ENCODE results near the gene PLK3. TPM values are rescaled to one million over a fixed set of nuclear protein-coding genes. Genes with fewer than 3 reads are reported as not detected.

PLK3 gene
- total and polyA plus RNA-seq, 9 of the 15 experiments (the other 6 are each of a cell fraction or from before 2014, with no cell fraction given) = 0.52 to 22.7 (median 11.0) TPM

DNA sequence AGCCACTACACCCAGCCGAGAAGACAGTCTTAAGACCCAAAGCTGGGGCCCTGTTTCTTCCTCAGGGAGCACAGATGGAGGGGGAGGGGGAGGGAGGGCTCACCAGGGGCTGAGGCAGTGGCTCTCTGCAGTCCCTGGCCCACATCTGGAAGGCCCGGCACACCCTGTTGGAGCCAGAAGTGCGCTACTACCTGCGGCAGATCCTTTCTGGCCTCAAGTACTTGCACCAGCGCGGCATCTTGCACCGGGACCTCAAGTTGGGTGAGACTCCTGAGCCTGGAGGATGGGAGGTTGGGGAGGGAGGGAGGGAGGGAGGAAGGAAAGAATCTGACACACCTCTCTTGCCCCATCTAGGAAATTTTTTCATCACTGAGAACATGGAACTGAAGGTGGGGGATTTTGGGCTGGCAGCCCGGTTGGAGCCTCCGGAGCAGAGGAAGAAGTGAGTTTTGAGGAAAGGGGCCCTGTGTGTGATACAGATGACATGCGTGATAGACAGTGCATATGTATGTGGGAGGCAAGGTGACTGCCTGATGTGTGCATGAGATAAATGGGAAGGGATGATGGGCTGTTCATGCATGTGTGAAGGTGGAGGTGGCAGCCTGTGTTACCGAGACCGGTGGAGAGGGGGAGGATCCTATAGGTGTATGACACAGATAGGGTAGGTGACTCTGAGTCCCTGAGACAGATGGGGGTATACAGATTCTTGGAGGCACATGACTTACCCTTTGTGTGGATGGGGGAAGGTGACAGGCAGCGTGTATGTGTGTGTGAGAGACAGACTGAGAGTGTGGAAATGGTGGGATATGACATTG, 1.5 kb downstream of the PLK3 start (continued):
- TF ChIP-seq, protein P1, sequence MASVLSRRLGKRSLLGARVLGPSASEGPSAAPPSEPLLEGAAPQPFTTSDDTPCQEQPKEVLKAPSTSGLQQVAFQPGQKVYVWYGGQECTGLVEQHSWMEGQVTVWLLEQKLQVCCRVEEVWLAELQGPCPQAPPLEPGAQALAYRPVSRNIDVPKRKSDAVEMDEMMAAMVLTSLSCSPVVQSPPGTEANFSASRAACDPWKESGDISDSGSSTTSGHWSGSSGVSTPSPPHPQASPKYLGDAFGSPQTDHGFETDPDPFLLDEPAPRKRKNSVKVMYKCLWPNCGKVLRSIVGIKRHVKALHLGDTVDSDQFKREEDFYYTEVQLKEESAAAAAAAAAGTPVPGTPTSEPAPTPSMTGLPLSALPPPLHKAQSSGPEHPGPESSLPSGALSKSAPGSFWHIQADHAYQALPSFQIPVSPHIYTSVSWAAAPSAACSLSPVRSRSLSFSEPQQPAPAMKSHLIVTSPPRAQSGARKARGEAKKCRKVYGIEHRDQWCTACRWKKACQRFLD (CRISPR knock-in tag; IDR thresholded peaks at IDR 0.05) = no peak
- 0 out of 2 replicates have a peak, but pooled peaks have one; percentile 21 for TF ChIP-seq BCOR (IDR thresholded peaks at IDR 0.05)
- TF ChIP-seq FIP1L1 (IDR thresholded peaks at IDR 0.05; ENCODE audit: low read depth, low read length, poor library complexity, severe bottlenecking) = no peak
- TF ChIP-seq KAT8 (IDR thresholded peaks at IDR 0.05; ENCODE audit: low read depth) = no peak
- no peak for TF ChIP-seq NFE2 (IDR thresholded peaks at IDR 0.05; ENCODE audit: low read depth)
- TF ChIP-seq ZNF699 (CRISPR knock-in tag; IDR thresholded peaks at IDR 0.05; ENCODE audit: insufficient replicate concordance) = no peak
- TF ChIP-seq DPF2 (IDR thresholded peaks at IDR 0.05) = peak; percentile 65
- TF ChIP-seq ARHGAP35 (IDR thresholded peaks at IDR 0.05; ENCODE audit: partially characterized antibody) = no peak
- no peak for TF ChIP-seq CSDE1 (IDR thresholded peaks at IDR 0.05)
- no peak for TF ChIP-seq NR2C2 (CRISPR knock-in tag; IDR thresholded peaks at IDR 0.05)
- TF ChIP-seq NR2C2 (tag; IDR thresholded peaks at IDR 0.05) = no peak
- TF ChIP-seq, protein P2, sequence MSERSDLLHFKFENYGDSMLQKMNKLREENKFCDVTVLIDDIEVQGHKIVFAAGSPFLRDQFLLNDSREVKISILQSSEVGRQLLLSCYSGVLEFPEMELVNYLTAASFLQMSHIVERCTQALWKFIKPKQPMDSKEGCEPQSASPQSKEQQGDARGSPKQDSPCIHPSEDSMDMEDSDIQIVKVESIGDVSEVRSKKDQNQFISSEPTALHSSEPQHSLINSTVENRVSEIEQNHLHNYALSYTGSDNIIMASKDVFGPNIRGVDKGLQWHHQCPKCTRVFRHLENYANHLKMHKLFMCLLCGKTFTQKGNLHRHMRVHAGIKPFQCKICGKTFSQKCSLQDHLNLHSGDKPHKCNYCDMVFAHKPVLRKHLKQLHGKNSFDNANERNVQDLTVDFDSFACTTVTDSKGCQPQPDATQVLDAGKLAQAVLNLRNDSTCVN (CRISPR knock-in tag; IDR thresholded peaks at IDR 0.05) = 0 out of 2 replicates have a peak, but pooled peaks have one; percentile 67
- no peak for TF ChIP-seq ZNF253 (CRISPR knock-in tag; conservative IDR thresholded peaks at IDR 0.05)
- no peak for TF ChIP-seq ZNF507 (tag; conservative IDR thresholded peaks at IDR 0.05)
- TF ChIP-seq TRIM24 (IDR thresholded peaks at IDR 0.05) = 0 out of 4 replicates have a peak, but pooled peaks of 1 of the 2 experiments have one; percentile 15
- TF ChIP-seq BMI1 (IDR thresholded peaks at IDR 0.05; ENCODE audit: low read length) = no peak
- TF ChIP-seq YY1 (IDR thresholded peaks at IDR 0.05; ENCODE audit: borderline replicate concordance in 1 of 3, control insufficient read depth in 1 of 3, extremely low read depth in 1 of 3, insufficient read depth in 3 of 3, insufficient read length in 1 of 3, insufficient replicate concordance in 2 of 3, low read depth in 1 of 3, low read length in 2 of 3) = no peak
- no peak for TF ChIP-seq MYC (IDR thresholded peaks at IDR 0.05; ENCODE audit: low read depth, low read length)
- no peak for TF ChIP-seq MYC (CRISPR knock-in tag; IDR thresholded peaks at IDR 0.05; ENCODE audit: borderline replicate concordance, low read depth)
- TF ChIP-seq SNRNP70 (optimal IDR thresholded peaks at IDR 0.05; ENCODE audit: low read depth, low read length) = no peak
- no peak for TF ChIP-seq BHLHE40 (IDR thresholded peaks at IDR 0.05; ENCODE audit: low read length)
- TF ChIP-seq NFXL1 (CRISPR knock-in tag; IDR thresholded peaks at IDR 0.05) = no peak
- TF ChIP-seq BDP1 (IDR thresholded peaks at IDR 0.05; ENCODE audit: insufficient read depth, insufficient read length) = no peak
- no peak for TF ChIP-seq ZNF184 (CRISPR knock-in tag; IDR thresholded peaks at IDR 0.05)
- TF ChIP-seq U2AF2 (optimal IDR thresholded peaks at IDR 0.05; ENCODE audit: low read depth, low read length) = no peak
- TF ChIP-seq GATAD2A (IDR thresholded peaks at IDR 0.05) = no peak
- TF ChIP-seq POLR2H (tag; IDR thresholded peaks at IDR 0.05; ENCODE audit: low read depth) = no peak
- no peak for TF ChIP-seq ZNF146 (CRISPR knock-in tag; IDR thresholded peaks at IDR 0.05; ENCODE audit: unreplicated experiment)
